Psoas muscle (tissue), 8 donors: ENCODE results near the gene TUBA8. TPM values are rescaled to one million over a fixed set of nuclear protein-coding genes. Genes with fewer than 3 reads are reported as not detected.

Source experiments
- ATAC-seq, 4 donors: fragments of 200-7000 bp; cut with Tn5 transposase; one replicate each; pipeline ENCODE4 v1.9.1; 2020; ENCODE audit warnings: moderate library complexity in 3 of 4, mild to moderate bottlenecking in 2 of 4
- DNase-seq, 2 donors: peaks; one replicate each; pipeline ENCODE4 v3.0.0-alpha.2; 2020
- H3K27ac ChIP-seq: fragments of 200-600 bp; one replicate; pipeline ENCODE4 v1.8.0; 2022
- H3K27me3 ChIP-seq, 3 donors: fragments of 200-600 bp in 1 of 3; one replicate each; pipeline versions ENCODE4 v1.6.1 to v1.8.0; 2013 to 2022; ENCODE audit warnings: low read length in 2 of 3, mild to moderate bottlenecking in 2 of 3, moderate library complexity in 1 of 3; ENCODE audit not compliant: insufficient read depth in 3 of 3
- H3K36me3 ChIP-seq, 2 donors: fragments of 200-600 bp in 1 of 2; one replicate each; pipeline versions ENCODE4 v1.6.1 to v1.8.0; 2013 to 2022; ENCODE audit warnings: low read depth in 1 of 2, mild to moderate bottlenecking in 1 of 2, moderate library complexity in 1 of 2; ENCODE audit not compliant: insufficient read depth in 1 of 2
- H3K4me1 ChIP-seq: fragments of 200-600 bp; one replicate; pipeline ENCODE4 v1.8.0; 2022
- H3K4me3 ChIP-seq: fragments of 200-600 bp; one replicate; pipeline ENCODE4 v1.8.0; 2022; ENCODE audit warnings: mild to moderate bottlenecking
- H3K9me3 ChIP-seq: fragments of 200-600 bp; one replicate; pipeline ENCODE4 v1.8.0; 2022
- CTCF ChIP-seq: fragments of 200-600 bp; IDR thresholded peaks from one replicate; pipeline ENCODE4 v1.8.0; 2022; ENCODE audit warnings: antibody characterized with exemption
- WGBS, 3 donors: extraction: QIAGEN DNeasy Blood & Tissue Kit; methylation state at CpG; one replicate each; pipeline versions ENCODE4 v1.1.6 to v1.1.7; 2013; 5-methylcytosine and 5-hydroxymethylcytosine counted together
- intact Hi-C, 2 donors: fragments of 100-400 bp; cut with DNase I; formaldehyde crosslinking; loops; one replicate each; pipeline versions ENCODE4 v1.11.0 to v1.14.2; 2022
- polyA plus RNA-seq, 3 donors: library from polyadenylated mRNA; stranded (reverse); fragments of 200-250 nt; gene quantifications; one replicate each; pipeline ENCODE4 v1.2.3, GENCODE V29; 2013
- total RNA-seq, 4 donors: library from RNA; stranded (reverse); fragmentation: NEBNext Ultra II Directional in 2 of 4; extraction: Animal tissue kit (Norgen Biotek cat#: 25700) in 2 of 4; gene quantifications; one replicate each; pipeline versions ENCODE4 v1.2.1 to v1.2.4, GENCODE V29; 2021 to 2023
- donor health status: healthy with polysubstance abuse.
- donor health status: DM: no; HTN: no; CAD: no; lungs with moderate emphysema.
- donor health status: Bipolar disorder and iron deficiency.
- donor health status: healthy.
- donor health status: DM: yes; HTN: yes; CAD: no.
- donor health status: DM: no; HTN: no; CAD: no.
- donor health status: DM: no; HTN: no; CAD: no.
- donor health status: DM: yes; HTN: yes; CAD: no.

The TUBA8 gene
- total and polyA plus RNA-seq, 7 donors, result 38.8 to 150 (median 115) TPM

DNA sequence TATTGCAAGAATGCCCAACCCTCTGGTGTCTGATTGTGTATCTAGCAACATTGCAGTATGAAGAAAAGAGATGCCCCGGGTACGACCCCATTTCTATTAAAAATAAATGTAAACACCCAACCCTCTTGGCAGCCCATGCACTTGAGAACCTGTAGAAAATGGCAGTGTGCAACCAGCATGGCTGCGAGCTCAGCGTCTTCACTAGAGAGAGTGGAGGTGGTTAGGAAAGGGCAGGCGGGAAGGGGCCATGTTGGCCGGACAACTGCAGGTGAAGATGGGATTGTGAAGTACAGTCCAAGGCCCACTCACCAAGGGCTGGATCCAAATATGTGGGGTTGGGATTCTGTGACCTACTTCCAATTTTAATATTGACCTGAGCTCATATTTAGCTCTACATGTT, 16.9 kb upstream of the TUBA8 start:
- WGBS, 3 donors, result 93 to 95% (median 95%) methylated on average over 6 of the region's 6 CpGs
- Histone ChIP-seq H3K9me3 (no peaks in the 10 kb centered on the region), H3K27ac (no peak overlapping the region), H3K36me3 (peaks cover 0 to 7% of the 10 kb centered on the region in 2 donors), H3K27me3 (no peaks in the 10 kb centered on the region), H3K4me3 (no peak overlapping the region), H3K4me1 (peaks cover 17% of the 10 kb centered on the region)
- intact Hi-C loops, result no loop called here
- no peak for TF ChIP-seq CTCF
- ATAC-seq (no peak), DNase-seq (no peak)

- H3K27me3 ChIP-seq, result no peaks in the 10 kb centered on the region
- H3K4me1 ChIP-seq, result peaks cover 14% of the 10 kb centered on the region
- no peak overlapping the region for H3K4me3 ChIP-seq
- no peak for TF ChIP-seq CTCF
- peaks cover 0 to 2% of the 10 kb centered on the region in 2 donors for H3K36me3 ChIP-seq
- ATAC-seq, result peak; percentile 64 to 82 (median 79)
- intact Hi-C loops, result no loop called here
- peak in 1 of 2 donors; percentile 67 for DNase-seq
- no peaks in the 10 kb centered on the region for H3K9me3 ChIP-seq
- 63 to 72% (median 69%) methylated on average over 8 of the region's 8 CpGs for WGBS, 3 donors
- peak overlapping the region; percentile 33 for H3K27ac ChIP-seq
These were observed 15.4 kb upstream of the TUBA8 start for GRCh38 chr22:18095101-18095805.

DNA sequence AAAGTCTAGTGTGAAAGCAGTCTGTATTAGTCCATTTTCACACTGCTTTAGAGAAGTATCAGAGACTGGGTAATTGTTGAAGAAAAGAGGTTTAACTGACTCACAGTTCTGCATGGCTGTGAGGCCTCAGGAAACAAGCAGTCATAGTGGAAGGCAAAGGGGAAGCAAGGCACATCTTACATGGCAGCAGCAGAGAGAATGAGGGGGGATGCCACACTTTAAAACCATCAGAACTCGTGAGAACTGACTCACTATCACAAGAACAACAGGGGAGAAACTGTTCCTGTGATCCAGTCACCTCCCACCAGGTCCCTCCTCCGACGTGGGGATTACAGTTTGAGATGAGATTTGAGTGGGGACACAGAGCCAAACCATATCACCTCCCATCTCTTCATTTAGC, 13.8 kb upstream of the TUBA8 start:
- H3K9me3 ChIP-seq, result no peaks in the 10 kb centered on the region
- TF ChIP-seq CTCF, result no peak
- H3K4me1 ChIP-seq, result peaks cover 19% of the 10 kb centered on the region
- no peaks in the 10 kb centered on the region for H3K36me3 ChIP-seq
- 55 to 84% (median 65%) methylated on average over 3 of the region's 3 CpGs for WGBS, 3 donors
- DNase-seq (no peak), ATAC-seq (no peak)
- H3K27me3 ChIP-seq, result no peaks in the 10 kb centered on the region
- H3K4me3 ChIP-seq, result no peak overlapping the region
- intact Hi-C loops, result no loop called here
- H3K27ac ChIP-seq, result no peak overlapping the region

- H3K9me3 ChIP-seq, result no peaks in the 10 kb centered on the region
- H3K4me3 ChIP-seq, result no peak overlapping the region
- no peaks in the 10 kb centered on the region for H3K27me3 ChIP-seq
- ATAC-seq (no peak), DNase-seq (no peak)
- 87 to 96% (median 92%) methylated on average over 3 of the region's 3 CpGs for WGBS, 3 donors
- H3K4me1 ChIP-seq, result peaks cover 9% of the 10 kb centered on the region
- intact Hi-C loops, result no loop called here
- H3K36me3 ChIP-seq, result no peaks in the 10 kb centered on the region
- no peak for TF ChIP-seq CTCF
- H3K27ac ChIP-seq, result no peak overlapping the region
These were observed 9.8 kb upstream of the TUBA8 start for GRCh38 chr22:18100781-18101180.

- H3K36me3 ChIP-seq, result no peaks in the 10 kb centered on the region
- H3K27me3 ChIP-seq, result no peaks in the 10 kb centered on the region
- ATAC-seq, result peak; percentile 73 to 90 (median 83)
- H3K27ac ChIP-seq, result peak overlapping the region; percentile 38
- no peak for DNase-seq
- H3K4me1 ChIP-seq, result peaks cover 9% of the 10 kb centered on the region
- intact Hi-C loops, result no loop called here
- TF ChIP-seq CTCF, result no peak
- no peaks in the 10 kb centered on the region for H3K9me3 ChIP-seq
- WGBS, 3 donors, result 71 to 80% (median 76%) methylated on average over 4 of the region's 4 CpGs
- H3K4me3 ChIP-seq, result no peak overlapping the region
These were observed 9.1 kb upstream of the TUBA8 start for GRCh38 chr22:18101536-18101935.
